NB4 (cell line): ENCODE results near the gene UBE2J2.

Experiments used
- CTCF ChIP-seq: IDR thresholded peaks from one replicate; pipeline ENCODE4 v1.5.1; 2012; ENCODE audit warnings: low read depth, low read length
- MAX ChIP-seq: IDR thresholded peaks from 2 replicates; pipeline ENCODE4 v1.6.1; 2011; ENCODE audit warnings: low read depth, low read length
- MYC ChIP-seq: IDR thresholded peaks from 2 replicates; pipeline ENCODE4 v1.6.1; 2011; ENCODE audit warnings: low read depth, low read length
- POLR2A ChIP-seq: IDR thresholded peaks from 2 replicates; pipeline ENCODE4 v1.6.1; 2011; ENCODE audit warnings: mild to moderate bottlenecking; ENCODE audit not compliant: insufficient read length; ENCODE audit errors: extremely low read depth

GRCh38 chr1:1228596-1229321 lies 44.9 kb downstream of the UBE2J2 start:
- TF ChIP-seq POLR2A = no peak
- TF ChIP-seq MAX = no peak
- TF ChIP-seq CTCF = no peak
- no peak for TF ChIP-seq MYC
